Esophagus squamous epithelium (tissue), 4 donors: ENCODE data around the gene RGS17.

Source experiments
- CTCF ChIP-seq, 6 experiments: fragments of 450-650 bp in 4 of 6; fragments of 200-600 bp in 2 of 6; sonication (generic) in 2 of 6; IDR thresholded peaks; one replicate each; pipeline ENCODE4 v1.5.1; 2016 to 2019; ENCODE audit warnings: antibody characterized with exemption in 6 of 6, mild to moderate bottlenecking in 4 of 6, moderate library complexity in 4 of 6
- POLR2A ChIP-seq, 4 donors: fragments of 450-650 bp; IDR thresholded peaks; one replicate each; pipeline ENCODE4 v1.6.1; 2017; ENCODE audit warnings: antibody characterized with exemption in 4 of 4, mild to moderate bottlenecking in 4 of 4, moderate library complexity in 3 of 4

DNA sequence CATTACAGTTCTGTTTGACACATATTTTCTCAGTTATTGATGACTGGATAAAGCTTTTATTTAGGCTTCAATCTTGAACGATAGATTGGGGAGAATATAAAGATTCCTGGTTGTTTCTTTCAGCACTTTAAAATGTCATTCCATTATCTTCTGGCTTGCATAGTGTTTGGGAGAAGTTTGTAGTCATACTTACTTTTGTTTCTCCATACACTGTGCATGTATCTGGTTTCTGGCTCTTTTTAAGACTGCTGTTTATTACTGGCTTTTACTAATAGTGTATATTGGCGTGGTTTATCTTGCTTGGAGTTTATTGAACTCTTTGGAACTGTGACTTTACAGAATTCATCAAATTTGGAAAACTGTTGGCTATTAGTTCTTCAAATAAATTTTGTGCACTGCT lies 49.2 kb downstream of the RGS17 start:
- TF ChIP-seq CTCF (IDR thresholded peaks at IDR 0.05) (no peak), POLR2A (IDR thresholded peaks at IDR 0.05) (no peak)
